Measurements from ENCODE around the gene ABCG2. TPM values are rescaled to one million over a fixed set of nuclear protein-coding genes. Genes with fewer than 3 reads are reported as not detected.

ABCG2 gene
- total and polyA plus RNA-seq, 2 of the 8 experiments (the other 6 are each of a cell fraction or from before 2014, with no cell fraction given), result 2.4 to 4.6 TPM

DNA sequence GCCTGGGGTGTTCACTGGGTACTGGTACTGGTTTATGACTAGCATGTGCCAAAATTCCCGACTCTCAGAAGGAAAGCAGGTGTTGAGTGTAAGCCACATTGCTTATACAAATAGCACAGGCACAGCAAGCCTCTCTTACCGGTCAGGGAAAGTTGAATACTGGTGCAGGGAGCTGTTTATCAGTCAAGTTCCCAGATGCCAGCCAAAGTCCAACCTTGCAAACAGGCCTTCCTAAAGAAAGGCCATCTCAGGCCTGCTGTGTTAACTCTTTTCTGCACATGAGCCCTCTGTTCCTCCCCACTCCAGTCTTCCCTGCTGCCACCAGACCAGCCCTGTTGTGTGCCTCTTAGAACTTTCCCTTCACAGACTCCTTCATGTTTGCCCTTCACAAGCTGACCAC, 116.8 kb downstream of the ABCG2 start:
- 96% methylated on average over 2 of the region's 2 CpGs; no CpG with 5 or more reads in 1 of the 2 experiments for WGBS, 2 experiments (ENCODE audit: extremely low coverage in 1 of 2, insufficient coverage in 1 of 2, insufficient read length in 1 of 2, insufficient replicate concordance in 2 of 2, low coverage in 1 of 2, low lambda C conversion rate in 2 of 2, missing lambda C conversion rate in 1 of 2)
- FAIRE-seq (no peak), DNase-seq (ENCODE audit: low read depth in 1 of 2, low spot score in 2 of 2) (no peak)
- Histone ChIP-seq H3K9me3 (ENCODE audit: insufficient read depth in 2 of 2, low read depth in 1 of 2, low read length in 1 of 2) (no peaks in the 10 kb centered on the region), H3K27ac (ENCODE audit: low read depth, low read length) (no peak overlapping the region), H2BK15ac (ENCODE audit: low read length) (no peak overlapping the region), H2BK5ac (ENCODE audit: low read depth, low read length) (no peak overlapping the region), H2BK120ac (replicated peaks; ENCODE audit: low read depth, low read length) (no peak overlapping the region), H2BK12ac (ENCODE audit: low read depth, low read length) (no peak overlapping the region), H4K8ac (ENCODE audit: extremely low read depth, insufficient read depth, low read length) (no peak overlapping the region), H4K5ac (ENCODE audit: insufficient read length, low read depth, low read length) (no peak overlapping the region), H3K4ac (replicated peaks; ENCODE audit: insufficient read length, low read depth, low read length) (no peak overlapping the region), H3K9ac (replicated peaks in 1 of 4; ENCODE audit: extremely low read depth in 1 of 4, low read depth in 3 of 4, low read length in 3 of 4) (no peak overlapping the region), H3K56ac (replicated peaks; ENCODE audit: insufficient read length, low read depth, low read length) (no peak overlapping the region), H3K36me3 (ENCODE audit: control insufficient read depth in 2 of 4, insufficient read depth in 4 of 4, low read length in 3 of 4) (peaks cover 30 to 88% (median 72%) of the 10 kb centered on the region in 4 experiments), H2AFZ (ENCODE audit: low read length) (no peak overlapping the region), H4K20me1 (replicated peaks in 1 of 2; ENCODE audit: control insufficient read depth in 1 of 2, insufficient read depth in 2 of 2, low read length in 2 of 2) (no peaks in the 10 kb centered on the region), H3K18ac (ENCODE audit: extremely low read depth, low read length) (no peak overlapping the region), H3K79me1 (ENCODE audit: low read depth, low read length) (no peaks in the 10 kb centered on the region; the same call in 1 of the 2 replicates), H3K27me3 (replicated peaks in 1 of 4; ENCODE audit: control insufficient read depth in 3 of 4, extremely low read depth in 1 of 4, insufficient read depth in 3 of 4, low read length in 3 of 4) (no peaks in the 10 kb centered on the region), H3K23ac (ENCODE audit: insufficient read length) (no peak overlapping the region), H3K23me2 (ENCODE audit: low read depth, low read length) (no peaks in the 10 kb centered on the region), H3K14ac (ENCODE audit: insufficient read length) (no peak overlapping the region), H3K4me1 (replicated peaks in 1 of 4; ENCODE audit: control insufficient read depth in 3 of 4, insufficient read depth in 4 of 4, low read length in 3 of 4) (no peaks in the 10 kb centered on the region), H2BK20ac (ENCODE audit: low read length) (no peak overlapping the region), H2AK5ac (ENCODE audit: low read depth, low read length) (no peak overlapping the region), H3K4me3 (ENCODE audit: extremely low read depth in 1 of 4, insufficient read depth in 2 of 4, low read depth in 3 of 4, low read length in 4 of 4) (no peak overlapping the region), H4K91ac (replicated peaks; ENCODE audit: insufficient read length, low read length) (no peak overlapping the region), H3K79me2 (ENCODE audit: control insufficient read depth in 1 of 2, insufficient read depth in 2 of 2, low read length in 2 of 2) (no peaks in the 10 kb centered on the region), H3K4me2 (ENCODE audit: insufficient read depth in 1 of 2, low read depth in 2 of 2, low read length in 2 of 2) (no peak overlapping the region)
- POLR2A ChIA-PET (ENCODE audit: partially characterized antibody), result interaction anchor here (0.9 to 1.4 kb wide), 3 partner anchors 8 to 166 kb away, joined by 3 read pairs; no protein-coding TSS in a partner anchor
- CTCF ChIA-PET (ENCODE audit: partially characterized antibody), result interaction anchor here (0.7 to 1.7 kb wide), 3 partner anchors 11 to 189 kb away, joined by 3 to 5 read pairs (median 4); no protein-coding TSS in a partner anchor
- TF ChIP-seq BCL11A (IDR thresholded peaks at IDR 0.05; ENCODE audit: low read depth in 2 of 2, low read length in 2 of 2) (no peak), CBX8 (IDR thresholded peaks at IDR 0.05; ENCODE audit: borderline replicate concordance, low read depth, low read length) (no peak), CREB1 (IDR thresholded peaks at IDR 0.05) (no peak), SAP30 (IDR thresholded peaks at IDR 0.05; ENCODE audit: insufficient read depth, insufficient replicate concordance, low read length) (no peak), SP1 (IDR thresholded peaks at IDR 0.05; ENCODE audit: low read depth, low read length) (no peak), CEBPB (IDR thresholded peaks at IDR 0.05; ENCODE audit: low read depth, low read length) (no peak), MAFK (IDR thresholded peaks at IDR 0.05; ENCODE audit: low read depth, low read length) (no peak), SRF (IDR thresholded peaks at IDR 0.05; ENCODE audit: low read depth, low read length) (no peak), KDM1A (IDR thresholded peaks at IDR 0.05; ENCODE audit: borderline replicate concordance, low read length) (no peak), EZH2 (IDR thresholded peaks at IDR 0.05; ENCODE audit: low read depth, low read length, severe bottlenecking) (no peak), NANOG (IDR thresholded peaks at IDR 0.05; ENCODE audit: insufficient read depth, low read depth, low read length, poor library complexity, severe bottlenecking) (no peak), BRCA1 (IDR thresholded peaks at IDR 0.05; ENCODE audit: low read depth, low read length) (no peak)
